ENCODE data around the gene PKP4.
"Not testable (repeated sequence)": the region's sequence is repeated elsewhere in the genome, so short reads cannot be mapped to it uniquely, and the experiment has no call there.

PKP4 gene

DNA sequence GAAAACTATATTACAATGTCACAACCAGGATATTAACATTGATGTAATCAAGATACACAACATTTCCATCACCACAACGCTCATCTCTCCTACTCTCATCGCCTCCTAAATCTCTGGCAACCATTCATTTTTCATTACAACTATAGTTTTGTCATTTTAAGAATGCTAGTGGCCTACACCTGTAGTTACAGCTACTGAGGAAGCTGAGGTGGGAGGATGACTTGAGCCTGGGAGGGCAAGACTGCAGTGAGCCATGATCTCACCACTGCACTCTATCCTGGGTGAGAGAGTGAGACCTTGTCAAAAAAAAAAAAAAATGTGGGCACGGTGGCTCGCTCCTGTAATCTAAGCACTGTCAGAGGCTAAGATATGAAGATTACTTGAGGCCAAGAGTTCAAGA is 10.5 kb downstream of the PKP4 start:
- no peak for DNase-seq

DNA sequence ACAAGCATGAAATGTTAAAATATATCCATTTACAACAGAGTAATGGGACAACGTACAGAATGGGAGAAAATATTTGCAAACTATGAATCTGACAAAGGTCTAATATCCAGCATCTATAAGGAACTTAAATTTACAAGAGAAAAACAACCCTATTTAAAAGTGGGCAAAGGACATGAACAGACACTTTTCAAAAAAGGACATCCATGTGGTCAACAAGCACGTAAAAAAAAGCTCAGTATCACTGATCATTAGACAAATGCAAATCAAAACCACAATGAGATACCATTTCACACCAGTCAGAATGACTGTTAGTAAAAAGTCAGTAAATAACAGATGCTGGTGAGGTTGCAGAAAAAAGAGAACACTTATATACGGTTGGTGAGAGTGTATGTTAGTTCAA is 16.1 kb downstream of the PKP4 start:
- DNase-seq = not testable (repeated sequence)

DNA sequence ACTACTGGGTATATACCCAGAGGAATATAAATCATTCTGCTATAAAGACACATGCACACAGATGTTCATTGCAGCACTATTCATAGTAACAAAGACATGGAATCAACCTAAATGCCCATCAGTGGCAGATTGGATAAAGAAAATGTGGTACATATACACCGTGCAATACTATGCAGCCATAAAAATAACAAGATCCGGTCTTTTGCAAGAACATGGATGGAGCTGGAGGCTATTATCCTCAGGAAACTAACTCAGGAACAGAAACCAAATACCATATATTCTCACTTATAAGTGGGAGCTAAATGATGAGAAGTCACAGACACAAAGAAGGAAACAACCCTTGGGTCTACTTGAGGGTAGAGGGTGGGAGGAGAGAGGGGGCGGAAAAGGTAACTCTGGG is 16.5 kb downstream of the PKP4 start:
- DNase-seq = not testable (repeated sequence)

DNA sequence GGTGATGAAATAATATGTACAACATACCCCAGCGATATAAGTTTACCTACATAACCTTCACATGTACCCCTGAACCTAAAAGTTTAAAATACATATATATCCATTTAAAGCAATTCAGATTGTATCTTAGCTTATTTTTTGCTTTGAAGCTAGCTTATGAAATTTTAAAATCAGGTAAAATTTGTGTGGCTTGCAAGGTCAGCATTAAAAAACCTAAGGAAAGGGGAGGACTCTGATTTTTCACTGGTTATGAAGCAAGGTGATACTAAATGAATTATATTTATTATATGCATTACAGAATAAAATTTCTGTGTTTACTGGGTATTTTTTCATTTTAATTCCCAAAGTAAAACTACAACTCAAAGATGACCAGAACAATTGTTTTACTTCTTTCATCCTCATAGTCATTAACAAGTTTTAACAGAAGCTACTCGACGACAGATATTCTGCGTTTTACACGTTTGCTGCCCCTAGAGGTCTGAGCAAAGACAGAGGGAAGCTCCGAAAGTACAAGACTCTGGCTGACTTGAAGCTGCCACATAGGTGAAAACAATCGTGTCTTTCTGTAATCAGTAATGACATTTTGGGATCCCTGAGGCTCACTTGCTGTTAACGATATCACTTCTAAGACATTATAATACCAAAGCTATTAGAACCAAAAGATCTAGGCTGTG is 17.1 kb downstream of the PKP4 start:
- DNase-seq = no peak

DNA sequence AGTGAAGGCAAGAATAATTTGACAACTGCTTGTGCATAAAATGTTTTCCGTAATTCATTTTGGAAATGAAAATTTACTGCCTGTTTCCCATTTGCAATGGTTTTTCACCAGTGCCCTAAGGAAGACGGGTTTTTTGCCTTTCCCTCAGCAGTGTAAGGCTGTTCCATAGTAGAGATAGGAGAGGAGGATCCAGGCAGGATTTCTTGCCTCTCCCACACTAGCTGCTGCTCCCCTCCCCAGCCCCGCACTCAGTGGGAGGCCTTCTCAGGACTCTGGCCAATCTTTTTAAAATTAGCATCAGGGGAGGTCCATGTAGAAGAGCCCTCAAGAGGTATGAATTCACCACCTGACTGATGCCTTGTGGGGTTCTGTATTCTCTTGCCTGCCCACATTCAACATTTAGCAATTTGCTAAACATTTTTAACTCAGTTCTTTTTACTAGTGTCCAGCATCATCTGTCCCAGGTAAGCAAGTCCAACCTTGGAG is 17.8 kb downstream of the PKP4 start:
- DNase-seq = not testable (repeated sequence)

DNA sequence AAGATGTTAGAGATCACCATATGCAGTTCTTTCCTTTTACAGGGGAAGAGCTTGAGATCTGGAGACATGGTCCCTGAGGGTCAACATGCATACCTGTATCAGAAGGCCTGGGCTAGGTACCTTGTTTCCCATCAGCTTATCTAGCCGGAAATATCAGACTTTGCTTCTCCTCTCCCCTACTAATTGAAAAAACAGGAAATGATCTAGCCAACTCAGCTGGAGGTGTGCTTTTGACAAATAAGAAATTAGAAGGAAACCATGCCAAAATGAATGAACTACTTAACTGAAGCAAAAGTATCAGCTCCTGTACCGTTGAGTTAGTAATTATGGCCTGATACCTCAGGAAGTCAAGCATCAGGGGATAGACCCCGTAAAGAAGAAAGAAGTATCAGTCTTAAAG is 20.4 kb downstream of the PKP4 start:
- peak in 1 of 2 experiments; percentile 47 for DNase-seq

DNA sequence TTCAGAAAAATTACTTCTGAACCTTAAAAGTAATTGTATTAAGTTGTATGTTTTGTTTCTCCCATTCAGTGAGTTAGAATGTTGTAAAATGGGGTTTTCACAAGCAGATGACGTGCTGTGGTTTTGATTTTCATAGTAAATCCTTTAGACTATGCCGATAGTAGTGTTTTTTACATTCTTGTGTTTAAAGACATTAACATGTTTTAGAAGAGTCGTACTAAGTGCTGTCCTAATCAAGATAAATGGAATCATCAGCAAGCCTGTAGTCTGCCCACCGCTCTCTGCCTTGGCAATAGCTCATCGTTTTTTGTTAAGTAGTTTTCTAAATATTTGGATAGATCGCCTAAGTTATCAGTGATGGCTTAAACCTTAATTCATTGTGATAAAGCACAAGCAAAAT is 21.5 kb downstream of the PKP4 start:
- DNase-seq = no peak

DNA sequence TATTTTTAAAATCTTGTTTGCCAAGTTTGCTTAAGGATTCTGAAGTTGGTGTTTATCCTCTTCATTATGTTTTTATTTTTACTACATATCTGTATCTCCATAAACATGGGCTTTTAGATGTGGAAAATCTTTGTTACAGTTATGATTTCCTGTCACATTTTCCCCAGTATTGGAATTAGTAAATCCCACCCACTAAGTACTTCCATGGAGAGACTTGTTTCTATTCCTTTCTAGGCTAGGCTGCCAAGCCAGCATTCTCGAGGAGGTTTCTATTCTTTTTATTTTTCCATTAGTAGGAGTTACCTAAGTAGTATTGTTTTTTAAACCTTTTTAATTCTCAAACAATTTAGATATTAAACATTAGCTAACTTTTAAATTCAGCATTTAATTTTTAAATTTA is 22.1 kb downstream of the PKP4 start:
- no peak for DNase-seq

DNA sequence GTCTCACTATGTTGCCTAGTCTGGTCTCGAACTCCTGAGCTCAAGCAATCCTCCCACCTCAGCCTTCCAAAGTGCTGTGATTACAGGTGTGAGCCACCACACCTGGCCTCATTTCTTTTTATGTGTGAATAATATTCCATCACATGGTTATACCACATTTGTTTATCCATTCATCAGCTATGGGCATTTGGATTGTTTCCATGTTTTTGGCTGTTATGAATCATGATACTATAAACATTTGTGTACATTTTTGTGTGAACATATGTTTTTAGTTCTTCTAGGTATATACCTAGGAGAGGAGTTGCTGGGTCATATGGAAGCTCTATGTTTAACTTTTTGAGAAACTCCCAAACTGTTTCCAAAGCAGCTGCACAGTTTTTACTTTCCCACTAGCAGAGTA is 24.4 kb downstream of the PKP4 start:
- DNase-seq = no peak

DNA sequence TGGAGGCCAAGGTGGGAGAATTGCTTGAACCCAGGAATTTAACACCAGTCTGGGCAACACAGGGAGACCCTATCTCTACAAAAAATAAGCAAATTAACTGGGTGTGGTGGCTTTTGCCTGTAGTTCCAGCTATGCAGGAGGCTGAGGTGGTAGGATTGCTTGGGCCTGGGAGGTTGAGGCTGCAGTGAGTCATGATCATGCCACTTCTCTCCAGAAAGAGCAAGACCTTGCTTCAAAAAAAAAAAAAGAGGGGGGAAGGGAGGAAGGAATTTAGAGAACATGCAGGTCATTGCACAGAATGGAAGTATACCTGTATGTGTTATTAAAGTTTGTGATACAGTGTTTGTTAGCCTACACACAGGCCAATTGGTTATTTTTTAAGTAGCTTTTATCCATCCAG is 25.8 kb downstream of the PKP4 start:
- DNase-seq = no peak

DNA sequence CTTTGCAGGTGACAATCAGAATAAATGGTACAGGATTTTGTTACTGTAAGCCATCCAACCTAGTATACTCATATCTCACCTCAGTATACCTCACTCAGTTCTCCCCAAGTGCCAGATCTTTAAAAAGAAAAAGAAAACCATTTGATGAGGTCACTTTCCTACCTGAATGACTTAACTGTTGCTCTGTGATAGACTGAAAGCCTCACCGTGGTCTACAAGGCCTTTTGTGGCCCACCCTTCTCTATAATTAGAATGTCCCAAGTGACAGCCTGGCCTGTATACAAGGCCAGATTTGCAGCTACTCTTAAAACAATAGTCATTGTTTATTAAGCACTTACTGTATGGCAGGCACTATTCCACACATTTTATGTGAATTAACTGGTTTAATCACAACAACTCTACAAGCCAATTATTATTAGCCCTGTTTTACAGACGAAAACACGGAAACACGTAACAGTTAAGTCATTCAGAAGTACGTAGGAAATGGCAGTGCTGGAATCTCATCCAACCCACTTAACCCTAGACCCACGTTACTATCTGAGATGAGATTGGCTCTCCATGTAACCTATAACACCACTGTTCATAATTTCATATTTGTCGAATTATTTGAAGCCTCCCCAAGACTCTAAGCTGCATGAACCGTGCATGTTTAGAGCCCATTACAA is 28.3 kb downstream of the PKP4 start:
- no peak for DNase-seq

DNA sequence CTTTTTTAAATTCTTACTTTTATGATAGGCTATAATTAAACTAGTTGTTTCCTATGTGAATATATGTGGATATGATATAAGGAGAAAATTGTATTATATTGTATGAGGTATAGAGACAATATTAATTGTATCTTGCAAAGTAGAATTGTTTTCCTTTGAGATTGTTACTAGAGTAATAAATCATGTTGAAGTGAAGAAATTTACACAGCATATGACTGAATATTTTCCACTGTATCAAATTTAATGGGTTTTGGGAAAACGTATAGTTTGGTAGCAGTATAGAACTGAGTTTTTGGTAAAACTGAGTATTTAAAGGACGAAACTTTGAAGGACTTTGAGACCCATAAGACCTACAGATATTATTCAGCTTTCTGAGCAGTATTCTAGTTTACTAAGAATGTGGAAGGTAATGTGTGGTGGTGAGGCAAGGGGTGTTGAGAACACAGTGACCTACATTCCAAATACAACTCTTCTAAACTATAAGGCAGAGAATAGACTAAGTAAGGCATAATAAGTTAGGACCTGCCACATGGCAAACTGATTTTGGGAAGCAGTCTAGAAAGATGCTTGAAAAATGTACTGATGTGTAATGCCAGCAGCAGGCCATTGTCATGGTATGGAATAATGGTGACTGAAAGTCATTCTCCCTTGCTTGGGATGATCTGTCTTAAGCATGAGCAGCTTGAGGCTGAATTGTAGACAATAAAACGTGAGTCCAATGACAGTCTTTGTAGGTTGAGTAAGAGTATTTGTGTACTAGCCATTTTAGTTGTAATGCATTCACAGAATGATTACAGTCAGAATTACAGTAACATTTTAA is 29.6 kb downstream of the PKP4 start:
- no peak for DNase-seq

DNA sequence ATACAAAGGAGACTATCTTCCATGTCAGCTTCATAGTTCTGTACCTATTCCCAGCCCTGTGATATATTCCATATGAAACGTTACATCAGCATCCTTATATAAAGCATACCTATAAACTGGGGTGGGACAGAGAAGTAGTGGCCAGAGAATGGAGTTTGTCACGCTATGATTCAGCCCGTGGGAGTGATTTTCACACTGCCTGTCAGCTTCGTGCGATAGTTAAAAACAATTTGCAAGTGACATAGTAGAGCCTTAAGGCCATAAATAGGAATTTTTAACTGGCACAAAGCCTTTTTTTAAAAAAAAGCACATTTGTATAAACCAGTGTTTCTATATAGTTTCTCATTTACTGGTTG is 30.2 kb downstream of the PKP4 start:
- DNase-seq = no peak

DNA sequence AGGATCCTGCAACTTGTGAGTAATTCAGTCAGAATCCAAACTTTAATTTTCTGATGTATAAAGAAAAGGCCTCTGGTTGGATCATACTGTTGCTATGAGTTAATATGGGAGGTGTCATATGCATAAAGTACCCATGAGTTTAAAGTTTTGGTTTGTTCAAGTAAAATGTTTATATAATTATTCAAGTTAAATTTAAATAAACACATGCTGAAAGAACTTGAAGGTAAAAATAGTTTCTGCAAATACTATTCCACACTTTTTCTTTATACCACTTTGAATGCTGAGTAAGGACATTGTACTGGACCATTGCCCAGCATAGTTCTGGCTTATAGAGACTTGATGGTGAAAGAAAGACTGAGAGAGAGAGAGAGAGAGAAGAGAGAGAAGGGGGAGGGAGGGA is 30.7 kb downstream of the PKP4 start:
- no peak for DNase-seq

DNA sequence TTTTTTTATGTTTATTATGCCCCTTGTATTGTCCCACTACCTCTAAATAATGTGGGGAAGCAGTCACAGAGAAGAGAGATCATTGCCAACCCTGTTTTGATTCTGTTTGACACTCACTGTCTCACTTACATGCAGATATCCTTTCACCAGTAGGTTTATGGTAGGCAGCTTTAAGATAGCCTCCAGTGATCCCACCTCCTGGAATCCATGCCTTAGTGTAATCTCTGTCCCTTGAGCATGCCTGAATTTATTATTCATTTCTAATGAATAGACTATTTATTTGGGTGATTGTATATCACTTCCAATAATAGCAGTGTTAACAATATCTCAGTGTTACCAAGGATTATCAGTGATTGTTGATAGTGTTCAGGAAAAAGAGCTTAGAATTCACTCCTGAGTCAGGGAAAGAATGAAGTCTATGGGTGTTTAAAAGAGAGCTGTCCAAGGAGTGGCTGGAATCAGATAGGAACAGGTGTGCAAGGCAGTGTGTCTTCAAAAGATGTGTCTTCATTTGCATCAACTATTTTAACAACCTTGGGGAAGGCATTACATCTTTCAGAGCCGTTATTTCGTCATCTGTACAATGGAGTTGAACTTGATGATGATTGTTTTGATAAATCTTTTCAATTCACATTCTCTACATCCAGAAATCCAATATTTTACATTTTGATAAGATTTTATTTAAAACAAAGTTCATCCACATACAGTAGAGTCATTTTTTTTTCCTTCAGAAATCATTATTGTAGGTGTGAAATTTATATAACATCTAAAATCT is 31.9 kb downstream of the PKP4 start:
- DNase-seq = no peak

DNA sequence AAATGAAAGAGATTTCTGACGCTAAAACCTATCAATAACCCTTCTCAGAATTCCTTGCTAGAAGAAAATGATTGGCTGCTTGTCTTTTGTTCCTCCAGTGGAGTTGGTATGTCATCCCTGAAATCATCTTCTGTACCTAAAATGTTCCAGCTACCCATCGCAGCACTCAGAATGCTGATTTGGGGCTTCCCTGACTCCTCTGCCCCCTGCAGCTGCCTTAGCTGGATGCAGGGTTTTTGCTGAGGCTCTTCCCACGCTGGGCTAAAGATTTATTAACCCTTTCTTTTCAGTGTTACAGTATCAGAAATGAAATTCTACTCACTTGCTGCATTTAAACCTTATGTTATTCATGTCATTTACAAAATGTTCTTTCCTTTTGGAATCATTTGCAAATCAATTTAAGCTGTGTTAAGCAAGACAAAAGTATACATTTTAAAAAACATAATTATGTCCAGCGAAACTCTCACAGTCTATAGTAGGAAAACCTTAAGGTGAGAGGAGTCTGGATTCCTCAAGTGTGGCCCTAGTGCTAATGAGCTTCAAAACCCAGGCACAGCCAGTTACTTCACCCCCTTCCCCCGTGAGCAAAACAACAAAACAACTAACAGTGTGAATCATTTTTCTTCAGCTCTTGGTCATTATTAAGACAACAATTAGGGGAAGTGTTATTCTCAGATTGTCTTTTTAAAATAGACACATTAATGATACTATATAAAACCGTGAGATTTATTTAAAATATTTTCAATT is 32.8 kb downstream of the PKP4 start:
- no peak for DNase-seq

DNA sequence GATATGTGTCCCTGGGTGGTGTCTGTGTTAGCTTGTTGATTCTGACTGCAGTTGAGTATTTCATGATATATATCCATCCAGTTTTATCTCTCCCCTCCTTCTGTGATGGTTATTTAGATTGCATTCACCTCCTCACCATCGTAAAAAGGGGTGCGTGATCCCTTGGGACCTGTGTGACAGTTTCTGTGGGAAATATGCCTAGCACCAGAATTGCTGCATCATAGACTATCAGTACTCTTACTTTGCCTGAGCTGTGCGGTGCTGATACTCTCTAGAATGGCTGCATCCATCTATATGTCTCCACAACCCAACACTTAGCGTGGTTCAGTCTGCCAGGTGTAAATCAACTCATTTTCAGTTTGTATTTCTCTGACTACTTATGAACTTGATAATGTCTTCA is 34.3 kb downstream of the PKP4 start:
- no peak for DNase-seq

DNA sequence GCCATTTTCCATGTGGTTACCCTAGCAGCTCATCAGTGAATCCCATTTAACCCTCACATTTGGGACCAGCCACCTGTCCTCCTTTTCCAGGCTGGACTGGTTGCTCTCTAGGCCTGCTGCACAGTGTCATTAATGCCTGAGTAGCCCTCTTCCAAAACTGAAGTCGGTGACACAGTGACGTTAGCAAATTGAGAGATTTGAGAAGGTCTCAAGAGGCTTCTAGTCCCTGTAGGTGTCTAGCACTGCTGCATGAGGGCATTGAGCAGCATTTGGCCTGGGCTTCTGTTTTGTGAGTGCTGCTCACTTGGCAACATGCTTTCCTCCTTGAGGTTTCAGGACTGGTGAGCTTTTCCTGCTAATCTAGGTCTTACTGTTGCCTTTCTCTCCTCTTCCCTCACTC is 36.7 kb downstream of the PKP4 start:
- DNase-seq = no peak

DNA sequence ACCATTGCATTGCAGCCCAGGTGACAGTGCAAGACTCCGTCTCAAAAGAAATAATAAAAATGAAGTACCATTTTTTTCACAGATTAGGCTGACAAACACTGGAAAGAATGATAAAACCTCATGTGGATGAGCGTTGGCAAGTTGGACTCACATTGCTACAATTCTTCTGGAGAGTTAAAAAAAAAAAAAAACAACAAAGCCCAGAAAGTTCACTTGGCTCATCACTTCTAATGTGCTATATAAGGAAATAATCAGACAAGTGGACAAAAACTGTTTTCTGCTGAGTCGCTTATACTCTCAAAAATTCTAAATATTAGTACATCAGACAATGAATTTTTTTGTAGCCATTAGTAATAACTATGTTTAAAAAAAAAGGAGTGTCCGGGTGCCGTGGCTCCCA is 38.4 kb downstream of the PKP4 start:
- no peak for DNase-seq

DNA sequence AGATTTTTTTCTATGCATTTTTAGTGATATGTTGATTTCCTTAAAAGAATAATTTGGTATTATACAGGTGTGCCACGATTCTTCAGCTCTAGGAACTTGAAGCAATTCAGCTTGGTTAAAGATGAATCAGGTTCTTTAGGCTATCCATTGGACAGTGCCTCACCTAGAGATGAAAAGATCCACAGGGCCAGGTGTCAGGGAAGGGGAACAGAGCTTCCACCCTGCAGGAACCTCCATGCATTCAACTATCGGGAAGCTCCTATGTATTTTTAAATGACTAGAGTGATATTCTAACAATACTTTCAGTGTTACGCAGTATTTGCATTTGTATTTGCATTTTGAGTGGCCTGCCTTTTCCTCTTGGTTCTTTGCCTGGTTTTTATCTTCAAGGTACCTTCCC is 40.2 kb downstream of the PKP4 start:
- no peak for DNase-seq

DNA sequence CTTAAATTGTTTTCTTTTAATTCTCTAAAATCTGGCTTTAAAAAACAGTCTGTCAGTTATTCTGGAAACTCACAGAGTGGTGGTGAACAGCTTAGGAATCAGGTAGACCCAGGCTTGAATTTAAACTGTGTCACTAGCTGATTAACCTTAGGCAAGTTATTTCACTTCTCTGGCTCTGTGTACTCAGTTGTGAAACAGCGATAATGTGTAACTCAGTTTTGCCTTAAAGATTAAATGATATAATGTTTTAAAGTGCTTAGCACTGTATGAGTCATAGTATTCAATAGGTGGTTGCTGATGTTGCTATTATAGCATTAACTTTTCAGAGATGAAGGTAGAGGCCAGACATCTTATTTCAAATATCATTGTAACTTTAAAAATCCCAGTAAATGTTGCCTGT is 40.7 kb downstream of the PKP4 start:
- DNase-seq = no peak

DNA sequence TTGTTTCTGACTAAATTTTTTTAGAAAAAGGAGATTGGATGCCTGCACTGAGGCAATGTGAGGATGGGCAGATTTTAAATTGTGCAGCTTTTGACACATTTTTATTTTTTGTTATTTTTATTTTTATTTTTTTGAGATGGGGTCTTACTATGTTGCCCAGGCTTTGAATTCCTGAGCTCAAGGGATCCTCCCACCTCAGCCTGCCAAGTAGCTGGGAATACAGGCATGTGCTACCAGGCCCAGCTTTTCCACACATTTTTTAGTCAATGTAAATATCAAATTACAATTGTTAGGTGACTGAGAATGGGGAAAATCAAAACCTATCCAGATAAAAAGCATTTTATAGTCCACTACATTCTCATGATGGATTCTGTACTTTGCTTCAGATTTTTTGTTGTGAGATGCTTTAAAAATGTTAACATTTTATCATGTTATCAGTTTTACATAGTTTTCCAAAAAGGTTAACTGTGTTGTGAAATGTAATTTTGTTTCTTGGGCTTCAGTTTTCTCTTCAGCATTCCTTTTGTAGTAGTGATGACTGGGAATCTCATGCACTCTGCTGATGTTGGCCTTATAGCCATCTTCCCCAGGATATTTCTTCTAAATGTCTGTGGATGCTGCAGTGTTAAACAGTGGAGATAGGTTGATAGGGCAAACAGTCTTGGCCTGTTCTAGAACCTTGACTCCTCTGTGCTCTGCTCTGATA is 41.4 kb downstream of the PKP4 start:
- DNase-seq = no peak

All from NCI-H2081 (cell line).